HT1080 (cell line): ENCODE measurements around the gene SPACA4. TPM values are rescaled to one million over a fixed set of nuclear protein-coding genes. Genes with fewer than 3 reads are reported as not detected.

ENCODE experiments used
- DNase-seq: peaks from one replicate; pipeline ENCODE4 v3.0.0-alpha.2; 2015; ENCODE audit warnings: low read depth
- total RNA-seq: library from RNA; depleted of rRNA; stranded (reverse); fragments of >200 nt; shearing (Covaris generic); gene quantifications from 2 replicates; pipeline ENCODE4 v1.2.3, GENCODE V29; 2014

Gene SPACA4
- total RNA-seq, 1 experiment from 2014 or later, result not detected

- DNase-seq, result no peak
Measured at GRCh38 chr19:48633148-48634035, 26.9 kb downstream of the SPACA4 start.

GRCh38 chr19:48634036-48634342 lies 27.4 kb downstream of the SPACA4 start:
- no peak for DNase-seq

- peak; percentile 92 for DNase-seq
Measured at GRCh38 chr19:48634424-48635262, 28.1 kb downstream of the SPACA4 start.

GRCh38 chr19:48635263-48635965 lies 28.9 kb downstream of the SPACA4 start:
- DNase-seq, result no peak

GRCh38 chr19:48635966-48636858 lies 29.7 kb downstream of the SPACA4 start:
- DNase-seq, result no peak

- DNase-seq, result peak; percentile 49
Measured at GRCh38 chr19:48636859-48637448, 30.4 kb downstream of the SPACA4 start, which contains the start of gene DBP. Gene DBP (minus strand): TSS chr19:48637379. CDS start chr19:48636994, 385 bp downstream.

GRCh38 chr19:48637449-48637947 lies 31.0 kb downstream of the SPACA4 start:
- peak; percentile 98 for DNase-seq

- DNase-seq, result peak; percentile 74
Measured at GRCh38 chr19:48637948-48638830, 31.6 kb downstream of the SPACA4 start.

- DNase-seq, result no peak
Measured at GRCh38 chr19:48638831-48639381, 32.4 kb downstream of the SPACA4 start.

- no peak for DNase-seq
Measured at GRCh38 chr19:48639483-48640375, 33.2 kb downstream of the SPACA4 start.

GRCh38 chr19:48641850-48642249 lies 35.3 kb downstream of the SPACA4 start:
- DNase-seq, result no peak

GRCh38 chr19:48642862-48643261 lies 36.3 kb downstream of the SPACA4 start:
- no peak for DNase-seq

- no peak for DNase-seq
Measured at GRCh38 chr19:48644355-48644754, 37.8 kb downstream of the SPACA4 start.

GRCh38 chr19:48644839-48645619 lies 38.5 kb downstream of the SPACA4 start:
- peak; percentile 69 for DNase-seq

- no peak for DNase-seq
Measured at GRCh38 chr19:48645620-48646000, 39.1 kb downstream of the SPACA4 start.

GRCh38 chr19:48646001-48646721 lies 39.6 kb downstream of the SPACA4 start, which contains the start of gene CA11:
Gene CA11 (minus strand): TSS chr19:48646187. CDS start chr19:48645632, 555 bp downstream.
- peak; percentile 65 for DNase-seq
